Measurements from ENCODE around the gene P3H4.
"Not testable (repeated sequence)": the region's sequence is repeated elsewhere in the genome, so short reads cannot be mapped to it uniquely, and the experiment has no call there.

P3H4 gene

DNA sequence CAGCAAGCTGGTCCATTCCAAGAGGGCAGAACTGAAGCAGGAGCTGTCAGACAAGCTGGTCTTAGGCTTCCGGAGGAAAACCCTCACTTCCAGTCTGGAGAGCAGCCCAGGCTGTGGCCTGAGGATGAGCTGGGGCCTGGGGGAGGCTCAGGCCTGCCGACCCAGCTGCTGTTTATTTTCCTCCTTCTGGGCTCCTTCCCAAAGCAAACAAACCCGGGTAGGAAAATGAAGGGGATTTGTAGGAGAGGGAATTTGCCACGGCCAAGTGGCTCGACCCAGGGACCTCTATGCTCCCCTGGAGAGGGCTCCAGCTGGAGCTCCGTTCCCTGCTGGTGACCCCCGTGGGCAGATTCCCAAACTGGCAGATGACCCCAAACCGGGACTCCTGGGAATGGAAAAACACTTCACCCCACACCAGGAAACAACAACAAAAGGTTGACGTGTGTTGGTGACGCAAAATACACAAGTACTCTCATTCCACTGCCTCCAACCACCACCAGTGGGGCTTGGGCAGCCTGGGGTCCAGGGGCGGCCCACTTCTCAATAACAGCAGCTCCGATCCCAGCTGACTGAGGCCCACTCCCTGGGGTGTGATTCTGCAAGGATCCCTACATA is 34.1 kb downstream of the P3H4 start:
- no peak for TF ChIP-seq CTCF (IDR thresholded peaks at IDR 0.05; ENCODE audit: control insufficient read depth, extremely low read depth, insufficient read depth)
- DNase-seq (ENCODE audit: low read depth): peak; percentile 93
- H3K4me3 ChIP-seq (ENCODE audit: low read depth, low read length): peak overlapping the region; percentile 43

GRCh38 chr17:41777157-41777573 is 34.6 kb downstream of the P3H4 start:
- no peak for DNase-seq (ENCODE audit: low read depth)
- 0 out of 2 replicates have a peak overlapping the region, but pooled peaks have one; percentile 25 for H3K4me3 ChIP-seq (ENCODE audit: low read depth, low read length)
- TF ChIP-seq CTCF (IDR thresholded peaks at IDR 0.05; ENCODE audit: control insufficient read depth, extremely low read depth, insufficient read depth): 0 out of 2 replicates have a peak, but pooled peaks have one; percentile 11

DNA sequence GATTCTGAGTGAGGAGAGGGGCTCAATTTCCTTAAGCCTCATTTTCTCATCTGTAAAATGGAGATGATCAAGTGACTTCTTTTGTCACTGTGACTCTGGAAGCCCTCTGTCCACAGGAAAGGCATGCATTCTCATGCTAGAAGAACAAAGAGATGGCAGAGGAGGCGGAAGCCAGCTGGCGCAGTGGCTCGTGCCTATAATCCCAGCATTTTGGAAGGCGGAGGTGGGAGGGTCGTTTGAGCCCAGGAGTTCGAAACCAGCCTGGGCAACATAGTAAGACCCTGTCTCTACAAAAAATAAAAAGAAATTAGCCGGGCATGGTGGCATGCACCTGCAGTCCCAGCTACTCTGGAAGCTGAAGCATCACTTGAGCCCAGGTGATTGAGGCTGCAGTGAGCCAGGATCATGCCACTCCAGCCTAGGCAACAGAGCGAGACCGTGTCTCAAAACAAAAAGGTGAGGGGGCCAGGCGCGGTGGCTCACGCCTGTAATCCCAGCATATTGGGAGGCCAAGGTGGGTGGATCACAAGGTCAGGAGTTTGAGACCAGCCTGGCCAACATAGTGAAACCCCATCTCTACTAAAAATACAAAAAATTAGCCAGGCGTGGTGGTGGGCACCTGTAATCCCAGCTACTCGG is 35.4 kb downstream of the P3H4 start:
- H3K4me3 ChIP-seq (ENCODE audit: low read depth, low read length); DNase-seq (ENCODE audit: low read depth): not testable (repeated sequence)

- H3K4me3 ChIP-seq (ENCODE audit: low read depth, low read length): no peak overlapping the region
- DNase-seq (ENCODE audit: low read depth): no peak
- TF ChIP-seq CTCF (IDR thresholded peaks at IDR 0.05; ENCODE audit: control insufficient read depth, extremely low read depth, insufficient read depth): no peak
Observed at GRCh38 chr17:41775394-41776226, 36.1 kb downstream of the P3H4 start.

- DNase-seq (ENCODE audit: low read depth): no peak
- no peak overlapping the region for H3K4me3 ChIP-seq (ENCODE audit: low read depth, low read length)
- no peak for TF ChIP-seq CTCF (IDR thresholded peaks at IDR 0.05; ENCODE audit: control insufficient read depth, extremely low read depth, insufficient read depth)
Observed at GRCh38 chr17:41773731-41774193, 38.0 kb downstream of the P3H4 start.

DNA sequence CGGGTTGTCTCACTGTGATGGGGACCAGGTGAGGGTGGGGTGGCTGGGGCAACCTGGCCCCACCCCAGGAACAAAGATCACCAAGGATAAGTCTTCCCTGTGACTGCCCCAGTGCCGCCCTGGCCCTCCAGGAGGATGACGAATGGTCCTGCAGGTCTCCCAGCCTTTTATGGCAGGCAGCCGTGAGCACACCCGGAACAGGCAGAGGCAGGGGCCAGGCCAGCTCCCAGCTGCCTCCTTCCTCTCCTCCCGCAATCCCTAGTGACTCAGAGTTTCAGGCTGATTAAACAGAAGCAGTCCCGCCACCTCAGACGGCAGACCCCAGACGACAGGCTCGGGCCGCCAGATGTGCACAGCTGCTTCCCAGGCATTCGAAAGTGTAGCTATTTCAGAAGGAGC is 38.6 kb downstream of the P3H4 start:
- 0 out of 2 replicates have a peak overlapping the region, but pooled peaks have one; percentile 30 for H3K4me3 ChIP-seq (ENCODE audit: low read depth, low read length)
- peak; percentile 81 for DNase-seq (ENCODE audit: low read depth)
- TF ChIP-seq CTCF (IDR thresholded peaks at IDR 0.05; ENCODE audit: control insufficient read depth, extremely low read depth, insufficient read depth): no peak

DNA sequence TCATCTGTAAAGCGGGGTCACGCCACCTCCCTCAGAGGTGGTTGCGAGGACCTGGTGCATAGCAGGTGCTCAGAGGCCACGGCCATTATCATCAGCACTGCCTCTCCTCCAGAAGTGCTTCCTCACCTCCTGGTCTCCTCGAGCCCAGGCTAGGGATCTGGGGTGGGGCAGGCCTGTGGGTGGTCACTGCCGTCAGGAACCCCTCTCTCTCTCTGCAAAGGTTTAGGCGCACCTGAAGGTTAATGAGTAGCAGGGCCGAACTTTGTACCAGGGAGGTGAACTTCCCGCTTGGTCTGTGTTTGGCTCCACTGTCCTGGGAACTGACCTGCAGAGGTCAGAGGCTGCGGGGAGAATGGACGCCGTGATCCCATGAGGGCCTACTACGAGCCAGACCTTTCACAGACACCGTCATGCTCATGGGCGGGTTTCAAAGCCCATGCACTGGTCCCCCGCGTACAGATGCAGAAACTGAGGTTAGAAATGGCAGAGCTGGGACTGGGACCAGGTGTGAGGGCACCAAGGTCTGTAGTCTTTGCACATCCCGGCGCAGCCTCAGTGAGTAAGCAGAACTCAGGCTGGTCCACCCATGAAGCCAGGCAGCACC is 39.1 kb downstream of the P3H4 start:
- DNase-seq (ENCODE audit: low read depth): no peak
- H3K4me3 ChIP-seq (ENCODE audit: low read depth, low read length): peak overlapping the region; percentile 30; the same call in 1 of the 2 replicates
- no peak for TF ChIP-seq CTCF (IDR thresholded peaks at IDR 0.05; ENCODE audit: control insufficient read depth, extremely low read depth, insufficient read depth)

Data from LNCaP clone FGC (cell line).